GM12878 (cell line): ENCODE results near the gene TEX44. TPM values are rescaled to one million over a fixed set of nuclear protein-coding genes. Genes with fewer than 3 reads are reported as not detected.

Experiments
- ATAC-seq: fragments of 200-7000 bp; cut with Tn5 transposase; 3 replicates; pipeline ENCODE4 v1.9.1; 2020; ENCODE audit warnings: mild to moderate bottlenecking, moderate library complexity
- BruUV-seq: library from RNA; stranded (reverse); fragments of 400-500 nt; replicated peaks from 2 replicates; lab custom pipeline; 2021; lab: Mats Ljungman, UMichigan
- CTCF ChIA-PET: fragments of 300-600 bp; sonication (Branson Sonifier 250); formaldehyde crosslinking; extraction: SDS; loops from one replicate; lab custom pipeline; 2021; ENCODE audit warnings: inconsistent platforms; lab: Yijun Ruan, JAX
- POLR2A ChIA-PET: fragments of 350-600 bp; formaldehyde crosslinking; extraction: SDS; loops from one replicate; lab custom pipeline; 2021; ENCODE audit warnings: inconsistent platforms; lab: Charles Lee
- RAD21 ChIA-PET: fragments of 300-600 bp; sonication (Branson Sonifier 250); formaldehyde crosslinking; loops from one replicate; lab custom pipeline; 2023; ENCODE audit warnings: antibody characterized with exemption; ENCODE audit not compliant: unreplicated experiment; lab: Charles Lee
- SMC1A ChIA-PET: fragments of 300-600 bp; sonication (Branson Sonifier 250); formaldehyde crosslinking; loops from one replicate; lab custom pipeline; 2023; ENCODE audit not compliant: unreplicated experiment, uncharacterized antibody; lab: Charles Lee
- DNase-seq: peaks from one replicate; pipeline ENCODE4 v3.0.0-alpha.2; 2011; ENCODE audit warnings: low read depth, low spot score
- FAIRE-seq: peaks from 3 replicates; lab custom pipeline; 2011; peaks lifted over from hg19 to GRCh38; lab: Jason Lieb, UNC
- H2AFZ ChIP-seq: 2 replicates; pipeline ENCODE4 v1.6.0; 2011; ENCODE audit warnings: low read depth, low read length, control low read depth; ENCODE audit not compliant: control insufficient read depth
- H3K27ac ChIP-seq: 2 replicates; pipeline ENCODE4 v1.5.1; 2011; ENCODE audit warnings: control low read depth; ENCODE audit not compliant: control insufficient read depth, insufficient read depth
- H3K27me3 ChIP-seq, 2 experiments: replicated peaks in 1 of 2; 2 replicates each; pipeline versions ENCODE4 v1.6.0 to v1.6.1; 2011; ENCODE audit warnings: low read length in 1 of 2; ENCODE audit not compliant: control insufficient read depth in 2 of 2, insufficient read depth in 2 of 2
- H3K36me3 ChIP-seq, 2 experiments: 2 replicates each; pipeline ENCODE4 v1.5.1; 2011; ENCODE audit warnings: low read length in 1 of 2; ENCODE audit not compliant: control insufficient read depth in 2 of 2, insufficient read depth in 2 of 2
- H3K4me1 ChIP-seq: 2 replicates; pipeline ENCODE4 v1.6.1; 2011; ENCODE audit warnings: mild to moderate bottlenecking, low read length, moderate library complexity, mixed read lengths; ENCODE audit not compliant: control insufficient read depth, insufficient read depth
- H3K4me2 ChIP-seq: 2 replicates; pipeline ENCODE4 v1.6.0; 2011; ENCODE audit warnings: control low read depth; ENCODE audit not compliant: control insufficient read depth, insufficient read depth
- H3K4me3 ChIP-seq: fragments of 200-600 bp; sonication (generic); 2 replicates; pipeline ENCODE4 v1.5.1; 2016
- H3K79me2 ChIP-seq: 2 replicates; pipeline ENCODE4 v1.6.0; 2011; ENCODE audit warnings: low read length; ENCODE audit not compliant: control insufficient read depth, insufficient read depth
- H3K9ac ChIP-seq: 2 replicates; pipeline ENCODE4 v1.8.0; 2011; ENCODE audit warnings: low read length, control low read depth, mixed read lengths; ENCODE audit not compliant: control insufficient read depth, insufficient read depth
- H3K9me3 ChIP-seq: replicated peaks from 3 replicates; pipeline ENCODE4 v1.5.1; 2011; ENCODE audit warnings: mild to moderate bottlenecking, low read length; ENCODE audit not compliant: control insufficient read depth, insufficient read depth
- H4K20me1 ChIP-seq: 2 replicates; pipeline ENCODE4 v1.6.0; 2011; ENCODE audit not compliant: control insufficient read depth, insufficient read depth
- BHLHE40 ChIP-seq, 2 experiments: fragments of 450-650 bp in 1 of 2; IDR thresholded peaks; 2 replicates each; pipeline ENCODE4 v1.6.1; 2011 to 2017; ENCODE audit warnings: low read depth in 2 of 2, borderline replicate concordance in 1 of 2, improper control_type of control experiment in 1 of 2, low read length in 1 of 2, mild to moderate bottlenecking in 1 of 2
- HDGF ChIP-seq: fragments of 450-650 bp; IDR thresholded peaks from 2 replicates; pipeline ENCODE4 v1.6.1; 2016; ENCODE audit warnings: antibody characterized with exemption
- IKZF1 ChIP-seq: fragments of 450-650 bp; conservative IDR thresholded peaks from 2 replicates; pipeline ENCODE4 v1.6.1; 2017; ENCODE audit warnings: antibody characterized with exemption, mild to moderate bottlenecking
- MLLT1 ChIP-seq: fragments of 450-650 bp; IDR thresholded peaks from 2 replicates; pipeline ENCODE4 v1.6.1; 2016; ENCODE audit warnings: mild to moderate bottlenecking
- NFIC ChIP-seq: IDR thresholded peaks from 2 replicates; pipeline ENCODE4 v1.6.1; 2012; ENCODE audit warnings: low read depth, mild to moderate bottlenecking, inconsistent platforms, low read length, moderate library complexity
- TCF3 ChIP-seq: IDR thresholded peaks from 2 replicates; pipeline ENCODE4 v1.6.1; 2012; ENCODE audit warnings: low read depth, mild to moderate bottlenecking, low read length, borderline replicate concordance; ENCODE audit not compliant: insufficient read depth
- ZBED1 ChIP-seq: IDR thresholded peaks from 2 replicates; pipeline ENCODE4 v1.6.1; 2016; ENCODE audit warnings: borderline replicate concordance
- ZNF687 ChIP-seq: fragments of 450-650 bp; IDR thresholded peaks from 2 replicates; pipeline ENCODE4 v1.6.1; 2017; ENCODE audit warnings: mild to moderate bottlenecking, moderate library complexity
- WGBS: methylation state at CpG from one replicate; pipeline ENCODE4 v1.1.6; 2016; ENCODE audit warnings: low lambda C conversion rate; ENCODE audit not compliant: insufficient replicate concordance, insufficient coverage; ENCODE audit errors: missing lambda C conversion rate; 5-methylcytosine and 5-hydroxymethylcytosine counted together
- in situ Hi-C: fragments of 300-500 bp; cut with MboI; formaldehyde crosslinking; loops from 9 replicates; pipeline ENCODE4 v1.14.3; 2018; ENCODE audit warnings: mixed read lengths
- intact Hi-C: fragments of 100-400 bp; cut with micrococcal nuclease; formaldehyde crosslinking; loops from one replicate; pipeline ENCODE4 v1.14.2; 2022; ENCODE audit not compliant: unreplicated experiment
- polyA plus RNA-seq, 11 experiments: library from polyadenylated mRNA; depleted of rRNA in 4 of 11; unstranded in 6 of 11; stranded (reverse) in 5 of 11; fragments of >200 nt; fragmentation: Nextera tagmentation in 4 of 11; fragmentation: Illumina TruSeq in 1 of 11; extraction: Ambion mirVana in 4 of 11; extraction: Trizol in 1 of 11; gene quantifications; 1 replicate in 1 of 11; 2 replicates in 10 of 11; pipeline versions ENCODE4 v1.2.1 to v1.2.3, GENCODE V29; 2011 to 2016; ENCODE audit warnings: inconsistent platforms in 2 of 11, missing spikeins in 2 of 11, low read depth in 1 of 11
- total RNA-seq, 4 experiments: library from RNA; depleted of rRNA in 3 of 4; stranded (reverse); fragments of >200 nt in 3 of 4; fragmentation: Illumina TruSeq in 1 of 4; extraction: Trizol in 1 of 4; gene quantifications; 2 replicates each; pipeline versions ENCODE4 v1.2.1 to v1.2.3, GENCODE V29; 2013 to 2021
- TF ChIP-seq, protein P1 (sequence below): fragments of 450-650 bp; IDR thresholded peaks from 2 replicates; pipeline ENCODE4 v1.6.1; 2017; ENCODE audit warnings: mild to moderate bottlenecking

The TEX44 gene
- total and polyA plus RNA-seq, 10 of the 15 experiments (the other 5 are each of a cell fraction or from before 2014, with no cell fraction given), result not detected

DNA sequence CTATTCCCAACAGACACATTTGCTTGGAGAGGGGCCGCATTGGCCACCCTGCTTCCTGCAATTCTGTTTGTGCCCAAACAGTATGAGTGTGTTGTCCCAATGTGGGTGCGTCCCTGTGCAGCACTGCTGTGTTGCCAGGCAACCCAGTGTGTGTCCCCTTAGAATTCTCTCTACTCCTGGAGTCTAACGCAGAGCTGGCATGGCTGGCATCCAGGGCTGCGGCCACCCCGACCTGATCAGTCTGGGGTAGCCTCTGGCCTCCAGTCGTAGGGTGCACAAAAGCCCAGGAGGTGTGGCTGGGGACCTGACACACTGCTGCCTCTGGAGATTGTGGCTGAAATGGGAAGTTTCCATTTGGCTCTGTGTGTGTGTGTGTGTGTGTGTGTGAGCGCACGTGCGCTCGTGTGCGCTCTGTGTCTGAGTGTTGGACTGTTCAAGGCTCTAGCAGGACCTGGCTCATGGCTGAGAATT lies 48.0 kb downstream of the TEX44 start:
- Histone ChIP-seq H3K79me2 (no peaks in the 10 kb centered on the region), H3K4me2 (no peak overlapping the region), H3K4me3 (no peak overlapping the region), H3K9me3 (no peaks in the 10 kb centered on the region), H4K20me1 (no peaks in the 10 kb centered on the region), H3K27ac (no peak overlapping the region), H3K9ac (no peak overlapping the region), H3K4me1 (peaks cover 14% of the 10 kb centered on the region), H3K36me3 (no peaks in the 10 kb centered on the region), H2AFZ (no peak overlapping the region), H3K27me3 (no peaks in the 10 kb centered on the region)
- in situ Hi-C loops (no loop called here), intact Hi-C loops (no loop called here)
- ChIA-PET RAD21 (interaction anchor here (2.0 to 2.4 kb wide), 2 partner anchors 32 to 74 kb away, joined by 7 to 18 read pairs; no protein-coding TSS in a partner anchor), CTCF (interaction anchor here (0.9 to 4.0 kb wide), 3 partner anchors 28 to 74 kb away, joined by 3 to 24 read pairs (median 3); no protein-coding TSS in a partner anchor), SMC1A (no interaction called here), POLR2A (interaction anchor here (2.4 kb wide), 1 partner anchor 32 kb away, joined by 14 read pairs; no protein-coding TSS in a partner anchor)
- no peak for FAIRE-seq
- no TSS peak for BruUV-seq
- TF ChIP-seq NFIC (no peak), TCF3 (no peak), BHLHE40 (IDR thresholded peaks at IDR 0.05; ENCODE audit: borderline replicate concordance in 1 of 2, low read depth in 2 of 2, low read length in 1 of 2) (peak; percentile 48 to 87; a peak in 3 of 4 replicates), MLLT1 (0 out of 2 replicates have a peak, but pooled peaks have one; percentile 17), ZBED1 (no peak), ZNF687 (no peak), HDGF (no peak), IKZF1 (peak; percentile 49)
- TF ChIP-seq, protein P1, sequence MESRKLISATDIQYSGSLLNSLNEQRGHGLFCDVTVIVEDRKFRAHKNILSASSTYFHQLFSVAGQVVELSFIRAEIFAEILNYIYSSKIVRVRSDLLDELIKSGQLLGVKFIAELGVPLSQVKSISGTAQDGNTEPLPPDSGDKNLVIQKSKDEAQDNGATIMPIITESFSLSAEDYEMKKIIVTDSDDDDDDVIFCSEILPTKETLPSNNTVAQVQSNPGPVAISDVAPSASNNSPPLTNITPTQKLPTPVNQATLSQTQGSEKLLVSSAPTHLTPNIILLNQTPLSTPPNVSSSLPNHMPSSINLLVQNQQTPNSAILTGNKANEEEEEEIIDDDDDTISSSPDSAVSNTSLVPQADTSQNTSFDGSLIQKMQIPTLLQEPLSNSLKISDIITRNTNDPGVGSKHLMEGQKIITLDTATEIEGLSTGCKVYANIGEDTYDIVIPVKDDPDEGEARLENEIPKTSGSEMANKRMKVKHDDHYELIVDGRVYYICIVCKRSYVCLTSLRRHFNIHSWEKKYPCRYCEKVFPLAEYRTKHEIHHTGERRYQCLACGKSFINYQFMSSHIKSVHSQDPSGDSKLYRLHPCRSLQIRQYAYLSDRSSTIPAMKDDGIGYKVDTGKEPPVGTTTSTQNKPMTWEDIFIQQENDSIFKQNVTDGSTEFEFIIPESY, result peak; percentile 71
- no peak; the same call in 2 of the 3 replicates for ATAC-seq
- 46% methylated on average over 11 of the region's 11 CpGs for WGBS
- no peak for DNase-seq
